H9 (cell line): Measurements from ENCODE around the gene SAV1. TPM values are rescaled to one million over a fixed set of nuclear protein-coding genes. Genes with fewer than 3 reads are reported as not detected.
A peak's percentile ranks its signal among the peaks of the same experiment; 100 is the strongest.

Source experiments
- DNase-seq: peaks from one replicate; pipeline ENCODE4 v3.0.0-alpha.2; 2017
- H2AFZ ChIP-seq: one replicate; pipeline ENCODE4 v1.6.1; 2013; ENCODE audit warnings: mild to moderate bottlenecking, low read length, control low read depth, moderate library complexity
- H2AK5ac ChIP-seq: 2 replicates; pipeline ENCODE4 v1.6.1; 2013; ENCODE audit warnings: low read length, control low read depth, mixed read lengths; ENCODE audit not compliant: insufficient read length
- H2BK120ac ChIP-seq: one replicate; pipeline ENCODE4 v1.6.1; 2013; ENCODE audit warnings: low read depth, mild to moderate bottlenecking, low read length, control low read depth, inconsistent platforms; ENCODE audit not compliant: poor library complexity, severe bottlenecking
- H2BK12ac ChIP-seq: 2 replicates; pipeline ENCODE4 v1.6.1; 2013; ENCODE audit warnings: low read length, control low read depth, mixed read lengths, low read depth; ENCODE audit not compliant: insufficient read length
- H2BK15ac ChIP-seq: 2 replicates; pipeline ENCODE4 v1.6.1; 2013; ENCODE audit warnings: low read depth, low read length, control low read depth
- H2BK20ac ChIP-seq: one replicate; pipeline ENCODE4 v1.6.1; 2013; ENCODE audit warnings: low read depth, mild to moderate bottlenecking, low read length, control low read depth, inconsistent platforms; ENCODE audit not compliant: poor library complexity, severe bottlenecking
- H2BK5ac ChIP-seq: 2 replicates; pipeline ENCODE4 v1.6.1; 2013; ENCODE audit warnings: low read length, control low read depth, mixed read lengths; ENCODE audit not compliant: insufficient read length
- H3K14ac ChIP-seq: 2 replicates; pipeline ENCODE4 v1.6.1; 2013; ENCODE audit warnings: low read length, control low read depth; ENCODE audit not compliant: insufficient read depth
- H3K18ac ChIP-seq: 2 replicates; pipeline ENCODE4 v1.6.1; 2013; ENCODE audit warnings: low read depth, mild to moderate bottlenecking, mixed read lengths, low read length, control low read depth; ENCODE audit not compliant: insufficient read length
- H3K23ac ChIP-seq: 2 replicates; pipeline ENCODE4 v1.6.1; 2013; ENCODE audit warnings: low read length, control low read depth, mixed read lengths, low read depth; ENCODE audit not compliant: insufficient read length
- H3K23me2 ChIP-seq: 2 replicates; pipeline ENCODE4 v1.6.1; 2013; ENCODE audit warnings: low read depth, mild to moderate bottlenecking, mixed read lengths, low read length, control low read depth; ENCODE audit not compliant: insufficient read length, poor library complexity, severe bottlenecking
- H3K27ac ChIP-seq: 2 replicates; pipeline ENCODE4 v1.5.1; 2013; ENCODE audit warnings: low read length, control low read depth, mixed read lengths, low read depth; ENCODE audit not compliant: insufficient read length
- H3K27me3 ChIP-seq: 2 replicates; pipeline ENCODE4 v1.6.1; 2013; ENCODE audit warnings: low read length, control low read depth, inconsistent platforms; ENCODE audit not compliant: insufficient read depth
- H3K4ac ChIP-seq: 2 replicates; pipeline ENCODE4 v1.6.1; 2013; ENCODE audit warnings: low read depth, mild to moderate bottlenecking, control low read depth, inconsistent platforms, low read length, moderate library complexity
- H3K4me1 ChIP-seq: 2 replicates; pipeline ENCODE4 v1.6.1; 2013; ENCODE audit warnings: low read length, control low read depth, inconsistent platforms; ENCODE audit not compliant: insufficient read depth
- H3K4me2 ChIP-seq: 2 replicates; pipeline ENCODE4 v1.6.1; 2013; ENCODE audit warnings: low read length, control low read depth, mixed read lengths; ENCODE audit not compliant: insufficient read length, insufficient read depth
- H3K56ac ChIP-seq: 2 replicates; pipeline ENCODE4 v1.6.1; 2013; ENCODE audit warnings: low read depth, mild to moderate bottlenecking, mixed read lengths, low read length, control low read depth; ENCODE audit not compliant: insufficient read length
- H3K79me1 ChIP-seq: 2 replicates; pipeline ENCODE4 v1.6.1; 2013; ENCODE audit warnings: low read depth, mild to moderate bottlenecking, moderate library complexity, low read length, control low read depth, inconsistent platforms; ENCODE audit not compliant: insufficient read depth, poor library complexity, severe bottlenecking
- H3K79me2 ChIP-seq: 2 replicates; pipeline ENCODE4 v1.6.1; 2013; ENCODE audit warnings: low read length, control low read depth, inconsistent platforms; ENCODE audit not compliant: insufficient read depth
- H3K9ac ChIP-seq: 2 replicates; pipeline ENCODE4 v1.6.1; 2013; ENCODE audit warnings: low read length, control low read depth, mixed read lengths; ENCODE audit not compliant: insufficient read length; ENCODE audit errors: extremely low read depth
- H3K9me3 ChIP-seq: one replicate; pipeline ENCODE4 v1.6.1; 2013; ENCODE audit warnings: low read depth, low read length, inconsistent platforms; ENCODE audit not compliant: control insufficient read depth
- H3T11ph ChIP-seq: one replicate; pipeline ENCODE4 v1.6.1; 2013; ENCODE audit warnings: mild to moderate bottlenecking, low read length, control low read depth, inconsistent platforms
- H4K20me1 ChIP-seq: one replicate; pipeline ENCODE4 v1.6.1; 2013; ENCODE audit not compliant: control insufficient read depth, insufficient read length, insufficient read depth
- H4K5ac ChIP-seq: 2 replicates; pipeline ENCODE4 v1.6.1; 2013; ENCODE audit warnings: low read depth, mild to moderate bottlenecking, mixed read lengths, low read length, control low read depth; ENCODE audit not compliant: insufficient read length
- H4K8ac ChIP-seq: replicated peaks from 2 replicates; pipeline ENCODE4 v1.6.1; 2013; ENCODE audit warnings: low read length, control low read depth, mixed read lengths, low read depth; ENCODE audit not compliant: insufficient read length
- H4K91ac ChIP-seq: 2 replicates; pipeline ENCODE4 v1.6.1; 2013; ENCODE audit warnings: low read depth, mild to moderate bottlenecking, moderate library complexity, mixed read lengths, low read length, control low read depth; ENCODE audit not compliant: insufficient read length
- H3K27ac Mint-ChIP-seq, 3 experiments: 2 replicates in 2 of 3; 3 replicates in 1 of 3; pipeline ENCODE4 v1.8.0; 2020 to 2021; ENCODE audit warnings: mixed read lengths in 3 of 3, mild to moderate bottlenecking in 1 of 3, moderate library complexity in 1 of 3
- H3K27me3 Mint-ChIP-seq: 2 replicates; pipeline ENCODE4 v1.8.0; 2021; ENCODE audit warnings: low read depth, mild to moderate bottlenecking, moderate library complexity, mixed read lengths
- H3K36me3 Mint-ChIP-seq, 3 experiments: 2 replicates in 2 of 3; 3 replicates in 1 of 3; pipeline ENCODE4 v1.8.0; 2020 to 2021; ENCODE audit warnings: low read depth in 3 of 3, mixed read lengths in 3 of 3; ENCODE audit not compliant: insufficient read depth in 1 of 3
- H3K4me1 Mint-ChIP-seq, 2 experiments: 2 replicates each; pipeline ENCODE4 v1.8.0; 2020; ENCODE audit warnings: mixed read lengths in 2 of 2
- H3K4me3 Mint-ChIP-seq, 2 experiments: 2 replicates in 1 of 2; 3 replicates in 1 of 2; pipeline ENCODE4 v1.8.0; 2020 to 2021; ENCODE audit warnings: mild to moderate bottlenecking in 2 of 2, mixed read lengths in 2 of 2, moderate library complexity in 1 of 2
- H3K9me3 Mint-ChIP-seq, 2 experiments: 2 replicates in 1 of 2; 3 replicates in 1 of 2; pipeline ENCODE4 v1.8.0; 2020; ENCODE audit warnings: mild to moderate bottlenecking in 2 of 2, mixed read lengths in 2 of 2, moderate library complexity in 1 of 2
- CTCF ChIP-seq: fragments of 200-600 bp; sonication (generic); conservative IDR thresholded peaks from 3 replicates; pipeline ENCODE4 v1.8.0; 2021; ENCODE audit warnings: antibody characterized with exemption, mild to moderate bottlenecking
- WGBS: extraction: QIAGEN DNeasy Blood & Tissue Kit; methylation state at CpG from one replicate; pipeline ENCODE4 v1.1.7; 2013; ENCODE audit warnings: missing lambda C conversion rate, low lambda C conversion rate, mixed read lengths; ENCODE audit not compliant: insufficient read length; ENCODE audit errors: extremely low coverage; 5-methylcytosine and 5-hydroxymethylcytosine counted together
- total RNA-seq: library from RNA; stranded (reverse); gene quantifications from 2 replicates; pipeline ENCODE4 v1.2.1, GENCODE V29; 2021

SAV1 gene
- total RNA-seq, 1 experiment from 2014 or later, result 57.3 TPM

DNA sequence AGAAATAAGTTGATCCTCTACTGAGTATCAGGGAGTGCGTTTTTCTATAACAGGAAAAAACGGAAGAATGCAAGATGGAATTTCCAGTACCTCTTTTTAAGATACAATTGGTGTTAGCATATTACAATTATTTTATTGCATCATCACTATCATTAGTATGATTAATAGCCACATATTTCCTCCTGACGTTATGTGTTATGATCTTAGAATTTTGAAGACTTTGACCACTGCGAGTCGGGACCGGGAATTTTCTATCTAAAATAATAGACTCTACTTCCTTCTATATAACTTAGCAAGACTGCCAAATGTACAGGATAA lies 679 bp upstream of the SAV1 start:
- peak overlapping the region; percentile 91 for H3K27ac ChIP-seq
- Mint-ChIP-seq H3K4me1 (peaks cover 14 to 20% of the 10 kb centered on the region in 2 experiments), H3K36me3 (peaks cover 9 to 13% (median 12%) of the 10 kb centered on the region in 3 experiments; a peak in 6 of 7 replicates), H3K9me3 (no peaks in the 10 kb centered on the region), H3K27ac (no peak overlapping the region), H3K27me3 (no peaks in the 10 kb centered on the region), H3K4me3 (no peak overlapping the region)
- no peak for DNase-seq
- no peak overlapping the region for H4K8ac ChIP-seq
- WGBS, result no CpG with 5 or more reads among the region's 6 CpGs
- no peak overlapping the region for H3T11ph ChIP-seq
- H3K23ac ChIP-seq, result no peak overlapping the region
- no peaks in the 10 kb centered on the region for H4K20me1 ChIP-seq
- H3K4me1 ChIP-seq, result peaks cover 9% of the 10 kb centered on the region
- no peak for TF ChIP-seq CTCF
- peaks cover 12% of the 10 kb centered on the region; the same call in 1 of the 2 replicates for H3K79me2 ChIP-seq
- no peak overlapping the region for H2BK15ac ChIP-seq
- no peak overlapping the region for H4K5ac ChIP-seq
- no peak overlapping the region for H4K91ac ChIP-seq
- H3K18ac ChIP-seq, result no peak overlapping the region
- H2AFZ ChIP-seq, result no peak overlapping the region
- peak overlapping the region; percentile 95 for H3K9ac ChIP-seq
- no peak overlapping the region for H2BK5ac ChIP-seq
- no peak overlapping the region for H3K4ac ChIP-seq
- H2BK20ac ChIP-seq, result no peak overlapping the region
- no peak overlapping the region for H3K14ac ChIP-seq
- H3K56ac ChIP-seq, result no peak overlapping the region
- H3K27me3 ChIP-seq, result no peaks in the 10 kb centered on the region
- H2BK120ac ChIP-seq, result no peak overlapping the region
- H3K4me2 ChIP-seq, result peak overlapping the region; percentile 72
- no peak overlapping the region for H2AK5ac ChIP-seq
- no peaks in the 10 kb centered on the region for H3K9me3 ChIP-seq
- no peaks in the 10 kb centered on the region for H3K79me1 ChIP-seq
- no peaks in the 10 kb centered on the region for H3K23me2 ChIP-seq
- no peak overlapping the region for H2BK12ac ChIP-seq
